Ectodermal cell (in vitro differentiated cells): Measurements from ENCODE around the gene KCNH6.

Experiments
- H3K27ac ChIP-seq: 2 replicates; pipeline ENCODE4 v1.7.0; 2013; ENCODE audit warnings: mild to moderate bottlenecking, low read depth, low read length; ENCODE audit not compliant: insufficient read depth, poor library complexity, severe bottlenecking
- H3K27me3 ChIP-seq: 2 replicates; pipeline ENCODE4 v1.7.0; 2013; ENCODE audit warnings: mild to moderate bottlenecking, low read length; ENCODE audit not compliant: insufficient read depth, control insufficient read depth, poor library complexity, severe bottlenecking
- H3K36me3 ChIP-seq: one replicate; pipeline ENCODE4 v1.7.0; 2013; ENCODE audit warnings: low read length; ENCODE audit not compliant: control insufficient read depth, insufficient read depth
- H3K4me1 ChIP-seq: one replicate; pipeline ENCODE4 v1.7.0; 2013; ENCODE audit warnings: low read length; ENCODE audit not compliant: control insufficient read depth, insufficient read depth
- H3K4me3 ChIP-seq: 2 replicates; pipeline ENCODE4 v1.7.0; 2013; ENCODE audit warnings: low read depth, low read length, control low read depth; ENCODE audit not compliant: insufficient read depth
- H3K9me3 ChIP-seq: 2 replicates; pipeline ENCODE4 v1.7.0; 2013; ENCODE audit warnings: mild to moderate bottlenecking, low read length, moderate library complexity; ENCODE audit not compliant: control insufficient read depth
- WGBS, 2 experiments: methylation state at CpG; one replicate each; pipeline ENCODE4 v1.1.7; 2013; ENCODE audit warnings: missing lambda C conversion rate in 2 of 2; 5-methylcytosine and 5-hydroxymethylcytosine counted together

KCNH6 gene

GRCh38 chr17:63487014-63487339, 36.2 kb upstream of the KCNH6 start:
- H3K36me3 ChIP-seq: no peaks in the 10 kb centered on the region
- H3K4me1 ChIP-seq: no peaks in the 10 kb centered on the region
- H3K27me3 ChIP-seq: no peaks in the 10 kb centered on the region
- no peaks in the 10 kb centered on the region for H3K9me3 ChIP-seq
- WGBS, 2 experiments: 89 to 93% methylated on average over 11 of the region's 11 CpGs
- H3K4me3 ChIP-seq: no peak overlapping the region
- no peak overlapping the region for H3K27ac ChIP-seq

GRCh38 chr17:63488851-63489250, 34.3 kb upstream of the KCNH6 start:
- Histone ChIP-seq H3K9me3 (no peaks in the 10 kb centered on the region), H3K36me3 (no peaks in the 10 kb centered on the region), H3K27ac (no peak overlapping the region), H3K4me3 (no peak overlapping the region), H3K4me1 (no peaks in the 10 kb centered on the region), H3K27me3 (no peaks in the 10 kb centered on the region)
- WGBS, 2 experiments: 93% methylated on average over 10 of the region's 10 CpGs

- Histone ChIP-seq H3K27me3 (no peaks in the 10 kb centered on the region), H3K4me1 (no peaks in the 10 kb centered on the region), H3K4me3 (no peak overlapping the region), H3K36me3 (no peaks in the 10 kb centered on the region), H3K27ac (no peak overlapping the region), H3K9me3 (no peaks in the 10 kb centered on the region)
- WGBS, 2 experiments: 92 to 95% methylated on average over 6 of the region's 6 CpGs
These were observed 33.9 kb upstream of the KCNH6 start for GRCh38 chr17:63489291-63489690.

GRCh38 chr17:63490329-63490728, 32.8 kb upstream of the KCNH6 start:
- H3K27ac ChIP-seq: no peak overlapping the region
- WGBS, 2 experiments: 72 to 78% methylated on average over 10 of the region's 10 CpGs
- H3K27me3 ChIP-seq: no peaks in the 10 kb centered on the region

GRCh38 chr17:63490858-63491400, 32.2 kb upstream of the KCNH6 start:
- no peaks in the 10 kb centered on the region for H3K27me3 ChIP-seq
- H3K9me3 ChIP-seq: no peaks in the 10 kb centered on the region
- WGBS, 2 experiments: 93% methylated on average over 22 of the region's 22 CpGs
- no peak overlapping the region for H3K27ac ChIP-seq
- no peak overlapping the region for H3K4me3 ChIP-seq
- no peaks in the 10 kb centered on the region for H3K36me3 ChIP-seq
- no peaks in the 10 kb centered on the region for H3K4me1 ChIP-seq

More at GRCh38 chr17:63490329-63490728, 32.8 kb upstream of the KCNH6 start:
- Histone ChIP-seq H3K9me3 (no peaks in the 10 kb centered on the region), H3K4me1 (no peaks in the 10 kb centered on the region), H3K36me3 (no peaks in the 10 kb centered on the region), H3K4me3 (no peak overlapping the region)

- H3K4me3 ChIP-seq: no peak overlapping the region
- 89 to 93% methylated on average over 8 of the region's 8 CpGs for whole genome bisulfite sequencing, 2 experiments
- H3K27ac ChIP-seq: no peak overlapping the region
- no peaks in the 10 kb centered on the region for H3K27me3 ChIP-seq
- no peaks in the 10 kb centered on the region for H3K36me3 ChIP-seq
- no peaks in the 10 kb centered on the region for H3K4me1 ChIP-seq
- H3K9me3 ChIP-seq: no peaks in the 10 kb centered on the region
These were observed 31.7 kb upstream of the KCNH6 start for GRCh38 chr17:63491413-63491812.

- no peaks in the 10 kb centered on the region for H3K36me3 ChIP-seq
- WGBS, 2 experiments: 86 to 91% methylated on average over 10 of the region's 10 CpGs
- no peak overlapping the region for H3K4me3 ChIP-seq
- no peaks in the 10 kb centered on the region for H3K27me3 ChIP-seq
- H3K4me1 ChIP-seq: no peaks in the 10 kb centered on the region
- no peak overlapping the region for H3K27ac ChIP-seq
- H3K9me3 ChIP-seq: no peaks in the 10 kb centered on the region
These were observed 31.1 kb upstream of the KCNH6 start for GRCh38 chr17:63491977-63492618.

GRCh38 chr17:63492940-63493339, 30.2 kb upstream of the KCNH6 start:
- WGBS, 2 experiments: 92 to 93% methylated on average over 6 of the region's 6 CpGs
- Histone ChIP-seq H3K36me3 (no peaks in the 10 kb centered on the region), H3K27me3 (no peaks in the 10 kb centered on the region), H3K4me3 (no peak overlapping the region), H3K27ac (no peak overlapping the region), H3K4me1 (peaks cover 4% of the 10 kb centered on the region), H3K9me3 (no peaks in the 10 kb centered on the region)

- no peaks in the 10 kb centered on the region for H3K9me3 ChIP-seq
- H3K27ac ChIP-seq: no peak overlapping the region
- no peak overlapping the region for H3K4me3 ChIP-seq
- peaks cover 4% of the 10 kb centered on the region for H3K4me1 ChIP-seq
- no peaks in the 10 kb centered on the region for H3K36me3 ChIP-seq
- WGBS, 2 experiments: 94% methylated on average over 9 of the region's 9 CpGs
- no peaks in the 10 kb centered on the region for H3K27me3 ChIP-seq
These were observed 29.7 kb upstream of the KCNH6 start for GRCh38 chr17:63493411-63493810.

GRCh38 chr17:63494300-63494928, 28.7 kb upstream of the KCNH6 start:
- Histone ChIP-seq H3K9me3 (no peaks in the 10 kb centered on the region), H3K4me1 (peaks cover 4% of the 10 kb centered on the region), H3K27ac (no peak overlapping the region), H3K27me3 (no peaks in the 10 kb centered on the region), H3K4me3 (no peak overlapping the region), H3K36me3 (no peaks in the 10 kb centered on the region)
- WGBS, 2 experiments: 93 to 94% methylated on average over 12 of the region's 12 CpGs
